Mucosa of descending colon (tissue), 3 donors: ENCODE measurements around the gene MAMDC4. TPM values are rescaled to one million over a fixed set of nuclear protein-coding genes. Genes with fewer than 3 reads are reported as not detected.

Source experiments
- ATAC-seq: fragments of 200-7000 bp; cut with Tn5 transposase; one replicate; pipeline ENCODE4 v1.9.1; 2020; ENCODE audit warnings: mild to moderate bottlenecking, moderate library complexity
- DNase-seq, 3 donors: peaks; one replicate each; pipeline ENCODE4 v3.0.0-alpha.2; 2020
- H3K36me3 ChIP-seq: fragments of 200-600 bp; one replicate; pipeline ENCODE4 v1.8.0; 2021; ENCODE audit warnings: low read depth, mild to moderate bottlenecking
- H3K4me1 ChIP-seq: fragments of 200-600 bp; one replicate; pipeline ENCODE4 v1.8.0; 2021; ENCODE audit warnings: low read depth, mild to moderate bottlenecking
- H3K4me3 ChIP-seq: fragments of 200-600 bp; one replicate; pipeline ENCODE4 v1.8.0; 2021; ENCODE audit warnings: mild to moderate bottlenecking
- H3K9me3 ChIP-seq: fragments of 200-600 bp; one replicate; pipeline ENCODE4 v1.8.0; 2021; ENCODE audit warnings: mild to moderate bottlenecking
- intact Hi-C, 2 donors: fragments of 100-400 bp; cut with DNase I in 1 of 2; cut with micrococcal nuclease in 1 of 2; formaldehyde crosslinking; loops; one replicate each; pipeline versions ENCODE4 v1.11.0 to v1.11.1; 2022; cut with DNase I, micrococcal nuclease
- total RNA-seq, 3 donors: library from RNA; stranded (reverse); fragmentation: NEBNext Ultra II Directional in 2 of 3; extraction: Animal tissue kit (Norgen Biotek cat#: 25700) in 2 of 3; gene quantifications; one replicate each; pipeline versions ENCODE4 v1.2.1 to v1.2.4, GENCODE V29; 2021 to 2023
- TF ChIP-seq, protein P1 (sequence below): fragments of 200-600 bp; IDR thresholded peaks from one replicate; pipeline ENCODE4 v1.8.0; 2022; ENCODE audit warnings: antibody characterized with exemption, mild to moderate bottlenecking
- donor health status: DM: no; HTN: no; CAD: no; lungs with moderate emphysema.
- donor health status: DM: no; HTN: no; CAD: no.
- donor health status: DM: no; HTN: yes; CAD: no.

The MAMDC4 gene
- total RNA-seq, 3 donors from 2014 or later, result 15.4 to 43.8 (median 18.5) TPM

DNA sequence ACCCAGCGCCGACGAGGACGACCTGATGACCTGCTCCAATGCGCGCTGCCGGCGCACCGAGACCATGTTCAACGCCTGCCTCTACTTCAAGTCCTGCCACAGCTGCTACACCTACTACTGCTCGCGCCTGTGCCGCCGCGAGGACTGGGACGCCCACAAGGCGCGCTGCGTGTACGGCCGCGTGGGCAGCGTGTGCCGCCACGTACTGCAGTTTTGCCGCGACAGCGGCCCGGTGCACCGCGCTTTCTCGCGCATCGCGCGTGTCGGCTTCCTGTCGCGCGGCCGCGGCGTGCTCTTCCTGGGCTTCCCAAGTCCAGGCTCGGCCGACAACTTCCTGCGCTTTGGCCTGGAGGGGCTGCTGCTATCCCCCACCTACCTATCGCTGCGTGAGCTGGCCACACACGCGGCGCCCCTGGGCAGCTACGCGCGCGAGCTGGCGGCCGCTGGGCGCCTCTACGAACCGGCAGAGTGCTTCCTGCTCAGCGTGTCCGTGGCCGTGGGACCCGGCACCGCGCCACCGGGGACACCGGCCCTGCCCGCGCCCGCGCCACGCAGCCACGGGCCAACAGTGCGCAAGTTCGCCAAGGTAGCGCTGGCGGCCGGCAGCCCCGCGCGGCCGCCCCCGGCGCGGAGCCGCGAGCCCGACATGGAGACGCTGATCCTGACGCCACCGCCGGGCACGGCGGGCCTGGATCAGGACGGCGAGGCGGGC is 5.6 kb upstream of the MAMDC4 start:
- Histone ChIP-seq H3K4me1 (peaks cover 38% of the 10 kb centered on the region), H3K4me3 (no peak overlapping the region), H3K36me3 (no peaks in the 10 kb centered on the region), H3K9me3 (no peaks in the 10 kb centered on the region)
- intact Hi-C loops, result no loop called here
- TF ChIP-seq, protein P1, sequence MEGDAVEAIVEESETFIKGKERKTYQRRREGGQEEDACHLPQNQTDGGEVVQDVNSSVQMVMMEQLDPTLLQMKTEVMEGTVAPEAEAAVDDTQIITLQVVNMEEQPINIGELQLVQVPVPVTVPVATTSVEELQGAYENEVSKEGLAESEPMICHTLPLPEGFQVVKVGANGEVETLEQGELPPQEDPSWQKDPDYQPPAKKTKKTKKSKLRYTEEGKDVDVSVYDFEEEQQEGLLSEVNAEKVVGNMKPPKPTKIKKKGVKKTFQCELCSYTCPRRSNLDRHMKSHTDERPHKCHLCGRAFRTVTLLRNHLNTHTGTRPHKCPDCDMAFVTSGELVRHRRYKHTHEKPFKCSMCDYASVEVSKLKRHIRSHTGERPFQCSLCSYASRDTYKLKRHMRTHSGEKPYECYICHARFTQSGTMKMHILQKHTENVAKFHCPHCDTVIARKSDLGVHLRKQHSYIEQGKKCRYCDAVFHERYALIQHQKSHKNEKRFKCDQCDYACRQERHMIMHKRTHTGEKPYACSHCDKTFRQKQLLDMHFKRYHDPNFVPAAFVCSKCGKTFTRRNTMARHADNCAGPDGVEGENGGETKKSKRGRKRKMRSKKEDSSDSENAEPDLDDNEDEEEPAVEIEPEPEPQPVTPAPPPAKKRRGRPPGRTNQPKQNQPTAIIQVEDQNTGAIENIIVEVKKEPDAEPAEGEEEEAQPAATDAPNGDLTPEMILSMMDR, result no peak
- ATAC-seq, result no peak
- peak in 1 of 3 donors; percentile 48 for DNase-seq

- intact Hi-C loops, result no loop called here
- TF ChIP-seq, protein P1, result no peak
These were observed 4.9 kb upstream of the MAMDC4 start for GRCh38 chr9:136847088-136847825.

GRCh38 chr9:136847826-136848392 is 4.2 kb upstream of the MAMDC4 start:
- Histone ChIP-seq H3K9me3 (no peaks in the 10 kb centered on the region), H3K36me3 (no peaks in the 10 kb centered on the region), H3K4me3 (peak overlapping the region; percentile 54), H3K4me1 (peaks cover 24% of the 10 kb centered on the region)
- ATAC-seq (peak; percentile 68), DNase-seq (peak; percentile 95 to 97 (median 96))
- intact Hi-C loops, result no loop called here
- TF ChIP-seq, protein P1, result no peak

More at GRCh38 chr9:136847088-136847825, 4.9 kb upstream of the MAMDC4 start:
- no peaks in the 10 kb centered on the region for H3K9me3 ChIP-seq
- no peaks in the 10 kb centered on the region for H3K36me3 ChIP-seq
- DNase-seq (peak; percentile 85 to 86 (median 86)), ATAC-seq (peak; percentile 50)
- peak overlapping the region; percentile 54 for H3K4me3 ChIP-seq
- H3K4me1 ChIP-seq, result peaks cover 30% of the 10 kb centered on the region

DNA sequence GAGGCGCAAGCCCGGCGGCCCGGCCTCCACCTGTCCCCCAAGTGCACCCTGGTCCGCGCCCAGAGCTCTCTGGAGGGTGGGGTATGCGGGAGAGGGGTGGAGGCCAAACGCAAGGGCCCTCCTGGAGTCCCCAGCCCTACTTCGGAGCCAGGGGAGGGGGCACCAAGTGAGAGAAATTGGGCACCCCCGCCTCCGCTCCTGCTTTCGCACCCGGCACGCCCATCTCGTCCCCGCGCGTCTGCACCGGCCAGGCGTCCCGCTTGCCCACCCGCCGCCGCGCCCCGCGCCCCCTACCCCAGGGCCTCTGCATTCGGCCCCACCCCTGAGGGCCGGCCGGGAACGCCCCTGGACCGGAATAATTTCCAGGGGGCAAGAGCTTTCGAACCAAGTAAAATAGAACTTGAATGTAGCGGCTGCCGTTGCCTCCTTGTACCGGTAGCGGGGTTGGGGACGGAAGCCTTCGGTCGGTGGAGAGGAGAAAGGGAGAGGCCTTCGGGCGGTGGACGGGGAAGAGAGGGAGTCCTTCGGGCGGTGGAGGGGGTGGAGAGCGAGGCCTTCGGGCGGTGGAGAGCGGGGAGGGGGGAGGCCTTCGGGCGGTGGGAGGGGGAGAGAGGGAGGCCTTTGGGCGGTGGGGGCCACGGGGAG is 3.6 kb upstream of the MAMDC4 start:
- Histone ChIP-seq H3K4me3 (peak overlapping the region; percentile 54), H3K9me3 (no peaks in the 10 kb centered on the region), H3K36me3 (no peaks in the 10 kb centered on the region), H3K4me1 (peaks cover 18% of the 10 kb centered on the region)
- ATAC-seq (peak; percentile 6), DNase-seq (peak; percentile 57 to 79 (median 79))
- TF ChIP-seq, protein P1, result no peak
- intact Hi-C loops, result no loop called here
